ENCODE results near the gene CDKL2. TPM values are rescaled to one million over a fixed set of nuclear protein-coding genes. Genes with fewer than 3 reads are reported as not detected.

The CDKL2 gene
- total and polyA plus RNA-seq, 2 of the 4 experiments (the other 2 are of a cell fraction) = 0.09 to 0.18 TPM

- no TSS peak for BruUV-seq (replicated peaks)
- no peak overlapping the region for H2BK5ac ChIP-seq (ENCODE audit: low read depth, low read length, poor library complexity, severe bottlenecking)
- H3K9me1 ChIP-seq (ENCODE audit: insufficient read depth, low read length) = no peaks in the 10 kb centered on the region
- no peak overlapping the region for H3K14ac ChIP-seq (replicated peaks; ENCODE audit: low read depth, low read length)
- TF ChIP-seq CHD1 (IDR thresholded peaks at IDR 0.05; ENCODE audit: low read depth, low read length) (no peak), BHLHE40 (IDR thresholded peaks at IDR 0.05; ENCODE audit: low read depth, low read length) (no peak), CTCF (conservative IDR thresholded peaks at IDR 0.05; ENCODE audit: low read depth, low read length) (no peak), USF2 (IDR thresholded peaks at IDR 0.05; ENCODE audit: low read depth, low read length) (no peak), ELK1 (IDR thresholded peaks at IDR 0.05; ENCODE audit: borderline replicate concordance, low read depth, low read length) (no peak), MAZ (IDR thresholded peaks at IDR 0.05; ENCODE audit: borderline replicate concordance, low read depth, low read length) (no peak), MXI1 (IDR thresholded peaks at IDR 0.05; ENCODE audit: borderline replicate concordance, low read depth, low read length) (no peak), MAFK (IDR thresholded peaks at IDR 0.05; ENCODE audit: low read depth, low read length) (no peak), CEBPB (IDR thresholded peaks at IDR 0.05; ENCODE audit: low read depth, low read length) (no peak), RFX5 (IDR thresholded peaks at IDR 0.05; ENCODE audit: low read depth, low read length) (no peak), SMC3 (IDR thresholded peaks at IDR 0.05; ENCODE audit: low read depth, low read length) (no peak), RAD21 (IDR thresholded peaks at IDR 0.05; ENCODE audit: low read length) (no peak), POLR2A (IDR thresholded peaks at IDR 0.05; ENCODE audit: low read depth, low read length) (no peak), RCOR1 (IDR thresholded peaks at IDR 0.05; ENCODE audit: insufficient replicate concordance, low read length) (no peak), FOS (IDR thresholded peaks at IDR 0.05; ENCODE audit: low read depth, low read length) (no peak), NFE2L2 (IDR thresholded peaks at IDR 0.05; ENCODE audit: low read depth, low read length) (no peak)
- H4K91ac ChIP-seq (ENCODE audit: insufficient read depth, low read depth, low read length) = no peak overlapping the region
- H3K4me2 ChIP-seq (ENCODE audit: low read depth, low read length) = no peak overlapping the region
- intact Hi-C loops (cut with micrococcal nuclease) = no loop called here
- no peak overlapping the region for H2AK5ac ChIP-seq (ENCODE audit: low read depth, low read length)
- no peaks in the 10 kb centered on the region for H4K20me1 ChIP-seq (ENCODE audit: insufficient read depth, low read length)
- H3K4ac ChIP-seq (ENCODE audit: low read depth, low read length) = no peak overlapping the region
- H4K5ac ChIP-seq (ENCODE audit: low read depth, low read length) = no peak overlapping the region
- POLR2A ChIA-PET (ENCODE audit: unreplicated experiment) = no interaction called here
- CTCF ChIA-PET = no interaction called here
- H3K4me3 ChIP-seq (ENCODE audit: insufficient read depth, low read depth, low read length) = no peak overlapping the region
- H3K18ac ChIP-seq (ENCODE audit: low read depth, low read length) = no peak overlapping the region
- no peak overlapping the region for H2AFZ ChIP-seq (replicated peaks; ENCODE audit: low read length, poor library complexity)
- no peak for ATAC-seq (ENCODE audit: low read depth)
- no peak overlapping the region for H4K8ac ChIP-seq (ENCODE audit: low read depth in 2 of 2, low read length in 2 of 2)
- no peak overlapping the region for H2BK15ac ChIP-seq (ENCODE audit: low read depth, low read length)
- no peaks in the 10 kb centered on the region for H3K36me3 ChIP-seq (ENCODE audit: control insufficient read depth, insufficient read depth, low read length)
- no peak overlapping the region for H2BK120ac ChIP-seq (ENCODE audit: low read depth, low read length)
- H3K9ac ChIP-seq (ENCODE audit: low read depth, low read length) = no peak overlapping the region
- H3K27ac ChIP-seq (ENCODE audit: insufficient read depth, low read length) = no peak overlapping the region
- H3K56ac ChIP-seq (ENCODE audit: extremely low read depth, insufficient read depth, low read length) = no peak overlapping the region
- no peaks in the 10 kb centered on the region for H3K9me3 ChIP-seq (ENCODE audit: control insufficient read depth, insufficient read depth, low read length)
- no peak overlapping the region for H2BK20ac ChIP-seq (ENCODE audit: low read depth, low read length)
- H3K79me1 ChIP-seq (ENCODE audit: low read depth in 1 of 2, low read length in 2 of 2) = no peaks in the 10 kb centered on the region
- no peaks in the 10 kb centered on the region for H3K4me1 ChIP-seq (ENCODE audit: control insufficient read depth, insufficient read depth, low read length)
- no peak overlapping the region for H2AK9ac ChIP-seq (replicated peaks; ENCODE audit: low read depth, low read length, poor library complexity)
- in situ Hi-C loops (cut with MboI; ENCODE audit: low sequenced_read_pairs) = no loop called here
- no peak overlapping the region for H3K23ac ChIP-seq (ENCODE audit: low read depth, low read length)
- dilution Hi-C loops (cut with HindIII; ENCODE audit: low sequenced_read_pairs, unreplicated experiment) = no loop called here
- no CpG with 5 or more reads among the region's 5 CpGs for WGBS, 2 experiments (ENCODE audit: extremely low coverage in 2 of 2, insufficient read length in 1 of 2)
- DNase-seq = no peak
- no peaks in the 10 kb centered on the region; the same call in 1 of the 2 replicates for H3K27me3 ChIP-seq (ENCODE audit: control insufficient read depth, insufficient read depth, low read length)
Observed at GRCh38 chr4:75623026-75623425, 7.3 kb downstream of the CDKL2 start.

All from IMR-90 (cell line).